T-helper 22 cell (primary cell): ENCODE results near the gene STRIP2.
A peak's percentile ranks its signal among the peaks of the same experiment; 100 is the strongest.
"Not testable (repeated sequence)": the region's sequence is repeated elsewhere in the genome, so short reads cannot be mapped to it uniquely, and the experiment has no call there.

Experiments used
- DNase-seq: peaks from one replicate; pipeline ENCODE4 v3.0.0-alpha.2; 2020; ENCODE audit warnings: low read depth

STRIP2 gene

DNA sequence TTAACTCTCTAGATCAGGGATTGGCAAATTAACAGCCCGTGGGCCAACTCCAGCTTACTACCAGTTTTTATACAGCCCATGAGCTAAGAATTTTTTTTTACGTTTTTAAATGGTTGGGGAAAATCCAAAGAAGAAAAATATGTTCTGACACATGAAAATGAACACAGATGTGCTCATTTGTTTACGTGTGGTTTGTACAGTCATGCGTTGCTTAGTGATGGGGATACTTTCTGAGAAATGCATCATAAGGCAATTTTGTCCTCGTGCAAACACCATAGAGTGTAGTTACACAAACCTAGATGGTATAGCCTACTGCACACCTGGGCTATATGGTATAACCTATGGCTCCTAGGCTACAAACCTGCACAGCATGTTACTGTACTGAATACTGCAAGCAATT is 59.8 kb downstream of the STRIP2 start:
- DNase-seq: no peak

DNA sequence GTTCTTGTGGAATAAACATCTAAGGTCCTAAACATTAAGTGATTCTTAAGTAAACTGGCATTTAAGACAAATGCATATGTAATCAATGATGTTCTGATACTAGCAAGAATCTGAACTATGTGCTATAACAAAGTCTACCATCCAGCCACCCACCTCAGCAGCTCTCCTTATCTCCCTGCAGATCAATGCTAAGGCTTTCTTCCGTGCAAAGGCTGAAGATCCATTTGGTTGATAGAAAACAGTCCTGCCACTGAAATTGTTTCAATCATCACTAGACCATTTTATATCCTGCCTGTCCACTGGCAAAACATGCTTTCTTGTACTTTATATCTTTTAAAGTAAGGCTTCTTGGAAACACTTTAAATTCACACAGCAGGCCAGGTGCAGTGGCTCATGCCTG is 61.8 kb downstream of the STRIP2 start:
- no peak for DNase-seq

DNA sequence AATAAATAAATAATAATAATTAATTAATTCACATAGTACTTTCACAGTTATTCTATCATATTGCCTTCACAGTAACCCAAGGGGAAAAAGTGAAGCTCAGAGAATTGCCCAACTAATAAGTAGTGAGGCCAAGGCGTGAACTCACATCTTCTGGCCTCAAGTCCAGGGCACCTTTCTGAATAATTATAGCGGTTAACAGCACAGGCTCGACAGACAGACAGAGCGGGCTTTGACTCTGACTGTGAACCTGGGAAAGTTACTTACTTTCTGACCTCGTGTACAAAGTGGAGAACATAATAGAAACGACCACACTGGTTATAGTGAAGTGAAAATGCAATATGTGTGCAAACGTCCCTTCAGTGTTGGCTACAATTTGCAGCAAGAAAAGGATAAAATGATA is 62.4 kb downstream of the STRIP2 start:
- no peak for DNase-seq

DNA sequence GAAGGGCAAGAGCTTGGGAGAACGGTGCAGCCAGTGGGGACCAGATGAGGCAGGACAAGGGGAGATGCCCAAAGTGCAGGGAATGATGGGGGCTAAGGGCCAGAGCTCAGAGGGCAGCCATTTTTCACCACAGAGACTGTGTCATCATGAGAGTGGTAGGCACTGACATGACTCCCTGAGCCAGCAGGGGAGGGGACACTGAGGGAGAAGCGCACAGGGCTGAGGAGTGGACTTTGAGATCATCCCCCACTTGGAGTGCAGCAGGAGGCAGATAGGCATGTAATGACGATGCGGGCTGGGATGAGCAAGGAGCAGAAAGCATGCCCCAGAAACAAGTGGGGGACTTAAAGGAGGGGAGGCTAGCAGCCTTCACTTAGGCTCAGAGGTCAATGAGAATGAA is 62.9 kb downstream of the STRIP2 start:
- no peak for DNase-seq

DNA sequence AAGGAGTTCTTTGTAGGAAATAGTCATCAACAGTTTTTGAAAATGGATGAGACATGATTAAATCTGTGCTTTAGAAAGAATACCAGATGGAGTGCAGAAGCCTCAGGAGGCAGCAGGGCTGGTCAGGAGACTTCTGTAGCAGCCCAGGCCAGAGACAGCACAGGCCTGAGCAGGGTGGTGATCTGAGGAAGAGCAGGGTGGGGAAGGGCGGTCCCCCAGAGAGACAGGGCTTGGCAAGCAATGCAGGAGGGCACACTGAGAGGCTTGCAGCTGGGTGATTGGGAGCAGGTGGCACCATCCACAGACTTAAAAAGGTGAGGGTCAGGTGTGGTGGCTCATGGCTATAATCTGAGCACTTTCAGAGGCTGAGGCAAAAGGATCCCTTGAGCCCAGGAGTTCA is 63.8 kb downstream of the STRIP2 start:
- no peak for DNase-seq

GRCh38 chr7:129499999-129500398 is 65.8 kb downstream of the STRIP2 start:
- DNase-seq: no peak

DNA sequence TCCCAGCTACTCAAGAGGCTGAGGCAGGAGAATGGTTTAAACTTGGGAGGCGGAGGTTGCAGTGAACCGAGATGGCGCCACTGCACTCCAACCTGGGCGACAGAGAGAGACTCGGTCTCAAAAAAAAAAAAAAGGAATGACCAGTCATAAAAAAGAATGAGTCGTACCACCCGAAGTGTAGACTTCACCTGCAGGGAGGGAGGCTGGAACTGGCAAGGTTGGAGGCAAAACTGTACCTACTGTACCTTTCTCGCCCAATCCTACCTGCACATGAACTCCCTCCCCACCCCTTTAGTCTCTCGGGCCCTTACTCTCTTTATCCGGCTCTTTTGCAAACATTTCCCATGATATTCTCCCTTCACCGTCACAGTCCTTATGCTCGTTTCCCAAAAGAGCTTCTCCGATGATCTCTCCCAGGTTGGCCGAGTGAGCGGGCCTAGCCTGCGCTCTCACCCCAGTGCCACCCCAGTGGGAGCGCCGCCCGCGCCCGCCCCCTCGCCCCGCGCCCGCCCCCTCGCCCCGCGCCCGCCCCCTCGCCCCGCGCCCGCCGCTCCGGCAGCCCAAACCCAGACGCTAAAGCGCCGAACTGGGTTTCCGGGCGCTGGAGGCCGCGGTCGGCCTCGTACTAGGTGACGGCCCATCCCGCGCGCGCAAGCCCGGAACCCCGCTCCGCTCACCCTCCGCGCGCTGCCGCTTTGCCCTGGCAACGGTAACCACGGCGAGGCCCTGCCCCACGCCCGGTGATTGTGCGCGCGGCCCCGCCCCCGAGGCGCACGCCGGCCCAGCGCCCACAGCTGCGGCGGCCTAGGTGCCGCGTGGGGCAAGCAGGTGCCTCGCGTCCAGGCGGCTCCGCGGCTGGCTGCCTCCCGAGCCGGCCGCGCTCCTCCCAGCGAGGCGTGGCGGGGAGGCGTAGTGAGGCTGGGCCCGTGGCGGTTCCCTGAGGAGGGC is 67.8 kb downstream of the STRIP2 start, which contains the start of gene SMKR1:
Gene SMKR1, plus strand, starts transcription at position 772 of the 948 bp plus-strand sequence. CDS start 294 bp downstream, outside the sequence.
- DNase-seq: peak; percentile 91

- DNase-seq: no peak
These were observed 68.8 kb downstream of the STRIP2 start for GRCh38 chr7:129502708-129503685.

DNA sequence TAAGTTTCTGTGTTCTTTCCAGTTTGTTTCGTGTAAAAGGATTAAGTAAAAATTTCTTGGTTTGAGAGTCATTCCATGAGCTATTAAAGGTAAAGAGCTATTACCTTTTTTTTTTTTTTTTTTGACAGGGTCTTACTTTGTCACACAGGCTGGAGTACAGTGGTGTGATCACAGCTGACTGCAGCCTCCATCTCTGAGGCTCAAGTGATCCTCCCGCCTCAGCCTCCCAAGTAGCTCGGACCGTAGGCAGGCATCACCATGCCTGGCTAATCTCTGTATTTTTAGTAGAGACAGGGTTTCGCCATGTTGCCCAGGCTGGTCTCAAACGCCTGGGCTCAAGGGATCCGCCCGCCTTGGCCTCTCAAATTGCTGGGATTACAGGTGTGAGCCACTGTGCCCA is 69.5 kb downstream of the STRIP2 start:
- no peak for DNase-seq

DNA sequence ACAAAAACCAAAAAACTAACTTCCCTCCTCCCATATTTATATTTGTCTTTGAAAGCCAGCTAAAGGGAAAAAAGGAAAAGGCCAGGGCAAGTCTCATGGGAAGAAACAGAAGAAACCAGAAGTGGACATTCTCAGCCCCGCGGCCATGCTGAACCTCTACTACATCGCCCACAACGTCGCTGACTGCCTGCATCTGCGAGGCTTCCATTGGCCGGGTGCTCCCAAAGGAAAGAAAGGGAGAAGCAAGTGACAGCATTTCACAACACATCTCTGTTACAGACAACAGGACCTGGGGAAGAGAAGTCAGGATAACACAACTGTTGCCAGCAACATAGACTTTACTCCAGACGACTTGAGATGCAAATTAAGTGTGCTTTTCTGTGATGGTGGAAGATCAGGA is 78.0 kb downstream of the STRIP2 start:
- DNase-seq: no peak

- DNase-seq: no peak
These were observed 79.3 kb downstream of the STRIP2 start for GRCh38 chr7:129513546-129513945.

GRCh38 chr7:129514683-129515082 is 80.5 kb downstream of the STRIP2 start:
- DNase-seq: no peak

GRCh38 chr7:129515381-129515780 is 81.1 kb downstream of the STRIP2 start:
- DNase-seq: no peak

DNA sequence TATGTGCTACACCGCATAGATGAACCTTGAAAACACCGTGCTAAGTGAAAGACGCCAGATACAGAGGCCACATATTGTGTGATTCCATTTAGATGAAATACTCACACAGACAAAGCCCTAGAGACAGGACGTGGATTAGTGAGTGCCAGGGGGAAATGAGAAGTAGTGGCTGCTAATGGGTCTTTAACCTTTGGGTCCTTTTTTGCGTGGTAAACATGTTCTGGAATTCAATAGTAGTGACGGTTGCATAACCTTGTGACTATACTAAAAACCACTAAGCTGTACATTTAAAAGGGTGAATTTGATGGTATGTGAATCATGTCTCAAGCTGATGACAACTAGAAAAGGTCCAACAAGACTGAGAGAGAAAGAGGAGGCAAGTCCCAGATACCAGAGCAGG is 83.7 kb downstream of the STRIP2 start:
- DNase-seq: no peak

DNA sequence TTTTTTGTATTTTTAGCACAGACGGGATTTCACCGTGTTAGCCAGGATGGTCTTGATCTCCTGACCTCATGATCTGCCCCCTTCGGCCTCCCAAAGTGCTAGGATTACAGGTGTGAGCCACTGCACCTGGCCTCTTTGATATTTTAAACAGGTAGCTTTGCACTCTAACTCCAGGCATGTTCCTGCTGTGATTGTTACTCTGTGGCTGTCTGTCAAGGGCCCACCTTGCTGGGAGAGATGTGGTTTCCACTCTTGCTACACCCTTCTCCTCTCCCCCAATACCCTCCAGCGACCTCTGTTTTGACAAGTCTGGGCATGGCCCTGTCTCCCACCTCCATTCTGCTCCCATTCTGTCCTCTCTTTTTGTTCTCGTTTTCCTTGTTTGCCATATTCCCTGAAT is 85.2 kb downstream of the STRIP2 start:
- no peak for DNase-seq

DNA sequence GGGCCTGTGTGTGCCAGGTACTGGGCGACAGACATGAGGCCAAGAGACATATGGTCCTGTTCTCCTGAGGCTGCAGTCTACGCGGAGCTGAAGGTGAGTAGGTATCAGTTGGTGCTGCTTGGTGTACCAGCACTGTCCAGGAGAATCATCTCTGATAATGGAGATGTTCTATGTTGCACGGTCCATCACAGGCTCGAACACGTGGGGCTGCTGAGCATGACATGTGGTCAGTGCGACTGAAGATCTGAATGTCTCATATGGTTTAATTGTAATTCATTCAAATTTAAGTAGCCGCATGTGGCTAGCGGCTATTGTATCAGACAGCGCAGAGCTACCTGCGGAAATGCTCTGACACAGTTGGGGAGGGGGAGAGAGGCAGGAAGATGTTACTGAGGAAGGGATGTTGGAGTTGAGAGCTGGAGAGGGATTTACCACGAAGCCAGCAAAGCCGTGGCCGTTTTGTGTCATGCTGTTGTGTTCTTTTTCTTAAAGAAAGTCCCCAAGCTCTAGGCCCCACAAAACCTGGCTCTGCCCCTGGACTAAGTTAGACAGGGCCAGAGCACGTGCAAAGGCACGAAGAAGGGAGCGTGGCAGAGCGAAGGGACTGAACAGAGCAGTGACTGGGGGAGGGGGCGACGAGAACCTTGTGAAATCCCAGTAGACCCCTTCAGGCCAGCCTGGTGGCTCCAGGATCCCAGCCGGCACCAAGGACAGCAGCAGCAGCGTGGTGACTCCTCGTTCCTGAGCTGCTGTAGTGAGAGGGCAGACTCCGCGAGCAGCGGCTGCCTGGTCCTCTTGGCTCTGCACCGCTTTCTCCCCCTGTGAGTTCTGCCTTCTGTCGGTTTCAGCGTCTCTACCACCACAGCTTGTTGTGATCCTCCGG is 88.1 kb downstream of the STRIP2 start:
- no peak for DNase-seq

GRCh38 chr7:129522971-129523340 is 88.7 kb downstream of the STRIP2 start:
- no peak for DNase-seq

GRCh38 chr7:129523924-129524323 is 89.7 kb downstream of the STRIP2 start:
- no peak for DNase-seq

DNA sequence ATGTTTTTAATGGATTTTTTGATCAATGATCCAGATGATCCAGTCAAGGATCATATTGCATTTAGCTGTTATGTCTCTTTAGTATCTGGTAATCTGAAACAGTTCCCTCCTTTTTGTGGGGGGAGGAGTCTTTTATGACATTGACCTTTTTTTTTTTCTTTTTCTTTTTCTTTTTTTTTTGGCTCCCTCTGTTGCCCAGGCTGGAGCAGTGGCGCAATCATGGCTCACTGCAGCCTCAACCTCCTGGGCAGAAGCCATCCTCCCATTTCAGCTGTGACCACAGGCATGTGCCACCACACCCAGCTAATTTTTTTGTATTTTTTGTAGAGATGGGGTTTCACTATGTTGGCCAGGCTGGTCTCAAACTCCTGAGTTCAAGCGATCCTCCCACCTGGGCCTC is 90.2 kb downstream of the STRIP2 start:
- not testable (repeated sequence) for DNase-seq

GRCh38 chr7:129525225-129525862 is 91.1 kb downstream of the STRIP2 start:
- no peak for DNase-seq

DNA sequence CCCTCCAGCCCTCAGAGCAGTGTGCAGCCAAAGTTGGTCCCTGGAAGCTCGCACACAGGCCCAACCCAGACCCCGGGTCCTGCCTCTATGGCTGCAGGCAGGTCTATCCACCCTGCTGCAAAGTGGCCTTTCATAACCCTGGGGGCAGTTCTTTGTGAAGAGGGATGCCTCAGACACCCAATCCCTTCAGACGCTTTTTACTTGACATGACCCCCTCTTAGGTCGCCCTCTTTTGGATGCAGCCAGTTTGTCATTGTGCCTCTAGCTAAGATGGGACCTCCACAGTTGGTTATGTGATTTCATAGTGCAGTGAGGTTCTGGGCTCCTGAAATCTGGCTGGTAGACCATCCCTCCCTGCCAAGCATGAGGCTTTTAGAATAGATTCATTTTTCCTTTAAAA is 95.4 kb downstream of the STRIP2 start:
- DNase-seq: no peak
